Mesendoderm (in vitro differentiated cells): Measurements from ENCODE around the gene HSD17B8.

Experiments used
- DNase-seq: peaks from one replicate; pipeline ENCODE4 v3.0.0; 2013
- H2AK5ac ChIP-seq: 2 replicates; pipeline ENCODE4 v1.6.1; 2013; ENCODE audit warnings: low read length, inconsistent platforms
- H2BK120ac ChIP-seq: 2 replicates; pipeline ENCODE4 v1.6.1; 2013; ENCODE audit warnings: low read depth, mild to moderate bottlenecking, low read length, moderate library complexity, mixed read lengths
- H2BK15ac ChIP-seq: replicated peaks from 2 replicates; pipeline ENCODE4 v1.6.1; 2013; ENCODE audit warnings: low read depth, mild to moderate bottlenecking, moderate library complexity
- H2BK5ac ChIP-seq: 2 replicates; pipeline ENCODE4 v1.6.1; 2013; ENCODE audit warnings: low read length, inconsistent platforms
- H3K18ac ChIP-seq: 2 replicates; pipeline ENCODE4 v1.6.1; 2013; ENCODE audit warnings: mild to moderate bottlenecking, low read length, mixed read lengths
- H3K23ac ChIP-seq: one replicate; pipeline ENCODE4 v1.6.1; 2013; ENCODE audit warnings: low read length
- H3K27ac ChIP-seq: 2 replicates; pipeline ENCODE4 v1.5.1; 2013; ENCODE audit warnings: low read depth, mild to moderate bottlenecking, inconsistent platforms, low read length, moderate library complexity
- H3K27me3 ChIP-seq: 2 replicates; pipeline ENCODE4 v1.6.1; 2013; ENCODE audit warnings: low read length, control low read depth, mild to moderate bottlenecking, inconsistent platforms; ENCODE audit not compliant: insufficient read depth, poor library complexity
- H3K36me3 ChIP-seq: 2 replicates; pipeline ENCODE4 v1.6.1; 2013; ENCODE audit warnings: low read length, inconsistent platforms; ENCODE audit not compliant: control insufficient read depth, insufficient read depth
- H3K4ac ChIP-seq: one replicate; pipeline ENCODE4 v1.6.1; 2013; ENCODE audit warnings: low read depth, mild to moderate bottlenecking, low read length, moderate library complexity
- H3K4me1 ChIP-seq: 2 replicates; pipeline ENCODE4 v1.6.1; 2013; ENCODE audit warnings: low read depth, low read length, inconsistent platforms; ENCODE audit not compliant: control insufficient read depth
- H3K4me2 ChIP-seq: 2 replicates; pipeline ENCODE4 v1.6.1; 2013; ENCODE audit warnings: low read length
- H3K4me3 ChIP-seq: 2 replicates; pipeline ENCODE4 v1.5.1; 2013; ENCODE audit warnings: mild to moderate bottlenecking, low read length
- H3K56ac ChIP-seq: one replicate; pipeline ENCODE4 v1.6.1; 2013; ENCODE audit warnings: low read length
- H3K79me1 ChIP-seq: 2 replicates; pipeline ENCODE4 v1.6.1; 2013; ENCODE audit warnings: low read length, inconsistent platforms
- H3K79me2 ChIP-seq: 2 replicates; pipeline ENCODE4 v1.6.1; 2013; ENCODE audit warnings: mild to moderate bottlenecking, low read length; ENCODE audit not compliant: control insufficient read depth, insufficient read depth
- H3K9ac ChIP-seq: 2 replicates; pipeline ENCODE4 v1.6.1; 2013; ENCODE audit warnings: low read length, inconsistent platforms
- H4K5ac ChIP-seq: one replicate; pipeline ENCODE4 v1.6.1; 2013; ENCODE audit warnings: low read length
- H4K8ac ChIP-seq: one replicate; pipeline ENCODE4 v1.6.1; 2013; ENCODE audit warnings: low read depth, mild to moderate bottlenecking, control low read depth, low read length, moderate library complexity
- WGBS: extraction: QIAGEN DNeasy Blood & Tissue Kit; methylation state at CpG from one replicate; pipeline ENCODE4 v1.1.7; 2013; ENCODE audit warnings: low lambda C conversion rate, missing lambda C conversion rate; ENCODE audit not compliant: insufficient coverage; ENCODE audit errors: extremely low coverage; 5-methylcytosine and 5-hydroxymethylcytosine counted together

Gene HSD17B8

DNA sequence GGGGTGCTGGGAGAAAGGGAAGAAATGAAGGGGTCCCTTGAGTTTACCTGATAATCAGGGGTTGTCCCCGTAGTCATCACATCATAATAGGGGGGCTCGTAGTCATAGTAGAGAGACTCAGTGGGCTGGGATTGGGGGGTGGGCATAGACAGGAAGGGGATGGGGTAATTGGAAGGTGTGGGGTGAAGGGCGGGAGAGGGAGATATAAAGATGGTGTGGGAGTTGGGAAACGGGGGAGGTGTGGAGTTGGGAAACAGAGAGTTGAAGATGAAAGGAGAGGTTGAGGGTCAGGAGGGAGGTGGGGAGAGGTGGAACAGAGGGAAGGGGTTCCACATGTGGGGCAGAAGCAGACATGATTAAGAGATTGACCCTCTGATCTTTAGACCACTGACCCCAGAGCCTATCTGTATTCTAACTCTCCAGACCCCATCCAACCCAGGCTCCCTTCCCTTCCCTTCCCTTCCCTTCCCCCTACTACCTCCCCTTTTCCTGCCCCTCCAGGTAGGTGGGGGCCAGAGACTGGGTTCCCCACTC lies 18.7 kb upstream of the HSD17B8 start:
- H2BK120ac ChIP-seq: no peak overlapping the region
- H3K79me2 ChIP-seq: no peaks in the 10 kb centered on the region
- H3K18ac ChIP-seq: no peak overlapping the region
- H4K5ac ChIP-seq: no peak overlapping the region
- H3K56ac ChIP-seq: no peak overlapping the region
- no peak overlapping the region for H2BK5ac ChIP-seq
- no peaks in the 10 kb centered on the region for H3K36me3 ChIP-seq
- H3K4me3 ChIP-seq: no peak overlapping the region
- no peak overlapping the region for H2AK5ac ChIP-seq
- H3K79me1 ChIP-seq: no peaks in the 10 kb centered on the region
- no peak overlapping the region for H4K8ac ChIP-seq
- H3K4me2 ChIP-seq: no peak overlapping the region
- WGBS: 100% methylated on average over 1 of the region's 4 CpGs
- H3K23ac ChIP-seq: no peak overlapping the region
- no peak overlapping the region for H3K9ac ChIP-seq
- DNase-seq: no peak
- no peak overlapping the region for H3K27ac ChIP-seq
- H3K4ac ChIP-seq: no peak overlapping the region
- H2BK15ac ChIP-seq: no peak overlapping the region
- H3K4me1 ChIP-seq: no peaks in the 10 kb centered on the region
- no peaks in the 10 kb centered on the region for H3K27me3 ChIP-seq

DNA sequence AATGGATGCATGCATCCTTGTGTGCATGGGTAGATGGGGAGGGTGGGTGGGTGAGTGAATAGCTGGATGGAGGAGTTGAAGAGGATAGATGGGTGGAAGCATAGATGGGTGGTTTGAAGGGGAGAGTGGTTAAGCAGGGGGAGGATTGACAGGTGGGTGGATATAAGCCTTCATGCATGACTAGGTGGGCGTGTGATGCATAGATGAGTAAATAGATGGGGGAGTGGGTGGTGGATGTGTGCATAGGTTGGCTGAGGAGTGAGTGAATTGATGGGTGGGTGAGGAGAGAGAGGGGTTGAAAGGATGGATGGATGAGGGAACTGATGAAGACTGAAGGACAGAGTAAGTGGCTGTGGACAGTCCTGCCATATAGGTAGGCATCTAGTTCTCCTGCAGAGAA lies 16.6 kb upstream of the HSD17B8 start:
- Histone ChIP-seq H3K4me2 (no peak overlapping the region), H3K79me1 (no peaks in the 10 kb centered on the region), H2BK5ac (no peak overlapping the region), H3K4me3 (no peak overlapping the region), H3K23ac (no peak overlapping the region), H4K5ac (no peak overlapping the region), H2AK5ac (no peak overlapping the region), H3K18ac (no peak overlapping the region), H3K79me2 (no peaks in the 10 kb centered on the region), H3K27me3 (no peaks in the 10 kb centered on the region), H2BK120ac (no peak overlapping the region), H2BK15ac (no peak overlapping the region), H4K8ac (no peak overlapping the region), H3K4ac (no peak overlapping the region), H3K36me3 (no peaks in the 10 kb centered on the region), H3K9ac (no peak overlapping the region), H3K56ac (no peak overlapping the region), H3K4me1 (peaks cover 3% of the 10 kb centered on the region), H3K27ac (no peak overlapping the region)
- no peak for DNase-seq
- whole genome bisulfite sequencing: no CpG with 5 or more reads among the region's 1 CpG

DNA sequence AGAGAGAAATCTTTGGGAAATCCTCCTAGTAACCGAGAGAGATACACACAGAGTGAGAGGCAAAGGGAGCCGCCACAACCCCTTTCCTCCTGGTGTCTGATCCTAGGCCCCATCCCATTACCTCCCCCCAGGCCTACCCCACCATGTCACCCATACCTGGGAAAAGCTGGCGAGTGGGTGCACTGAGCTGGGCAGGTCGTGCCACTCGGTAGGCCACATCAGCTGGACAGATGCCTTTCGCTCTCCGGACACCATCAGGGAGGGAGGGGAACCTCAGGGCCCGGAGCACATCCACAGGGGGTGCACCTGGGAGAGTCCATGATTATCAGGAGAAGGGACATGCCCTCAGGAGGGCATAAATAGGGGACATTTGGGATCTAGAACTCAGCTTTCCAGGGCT lies 15.3 kb upstream of the HSD17B8 start:
- Histone ChIP-seq H3K4me2 (no peak overlapping the region), H2AK5ac (no peak overlapping the region), H3K23ac (no peak overlapping the region), H2BK120ac (no peak overlapping the region), H3K79me2 (no peaks in the 10 kb centered on the region), H3K27ac (no peak overlapping the region), H3K4ac (no peak overlapping the region), H3K18ac (no peak overlapping the region), H3K4me3 (no peak overlapping the region), H3K4me1 (peaks cover 3% of the 10 kb centered on the region), H3K56ac (no peak overlapping the region), H4K5ac (no peak overlapping the region), H2BK5ac (no peak overlapping the region), H2BK15ac (no peak overlapping the region), H3K9ac (no peak overlapping the region), H3K36me3 (no peaks in the 10 kb centered on the region), H3K27me3 (no peaks in the 10 kb centered on the region), H4K8ac (no peak overlapping the region), H3K79me1 (no peaks in the 10 kb centered on the region)
- no CpG with 5 or more reads among the region's 8 CpGs for WGBS
- no peak for DNase-seq

DNA sequence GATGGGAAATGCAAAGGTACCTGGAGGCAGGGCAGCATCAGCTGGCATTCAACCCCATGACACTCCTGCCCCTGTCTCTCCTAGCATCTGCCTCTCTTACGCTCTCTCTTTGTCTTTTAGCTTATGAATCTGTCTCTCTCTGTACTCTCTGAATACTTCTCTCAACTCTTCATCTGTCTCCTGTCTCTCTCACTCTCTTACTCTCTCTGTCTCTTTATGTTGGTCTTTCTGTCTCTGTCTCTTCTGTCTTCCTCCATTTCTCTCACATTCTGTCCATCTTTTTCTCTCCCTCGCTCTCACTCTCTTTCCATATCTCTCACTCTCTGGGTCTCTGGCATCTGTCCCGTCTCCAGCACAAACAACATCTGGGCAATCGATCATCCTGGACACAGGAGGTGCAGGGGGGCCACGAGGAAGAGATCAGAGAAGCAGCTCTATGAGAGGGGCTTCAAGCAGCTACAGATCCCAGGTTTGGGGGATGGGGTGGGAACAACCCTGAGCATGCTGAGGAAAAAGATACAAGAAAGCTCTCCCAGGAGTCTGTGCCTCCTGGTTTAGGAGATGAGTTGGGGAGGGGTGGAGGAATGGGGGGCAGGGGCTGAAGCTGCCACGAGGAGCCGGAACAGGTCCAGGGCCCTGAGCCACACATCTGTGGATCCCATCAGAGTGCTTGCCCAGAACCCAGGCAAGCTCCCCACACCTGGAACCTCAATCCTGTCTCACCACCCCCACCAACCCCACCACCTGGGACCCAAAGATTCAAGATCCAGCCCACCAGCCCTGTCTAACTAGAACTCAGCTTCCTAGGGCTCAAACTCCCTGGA lies 14.6 kb upstream of the HSD17B8 start:
- Histone ChIP-seq H2BK15ac (no peak overlapping the region), H3K4me1 (peaks cover 3% of the 10 kb centered on the region), H3K9ac (no peak overlapping the region), H2AK5ac (no peak overlapping the region), H4K8ac (no peak overlapping the region), H3K27ac (no peak overlapping the region), H3K18ac (no peak overlapping the region), H2BK5ac (no peak overlapping the region), H3K79me2 (no peaks in the 10 kb centered on the region), H3K4ac (no peak overlapping the region), H3K36me3 (no peaks in the 10 kb centered on the region), H3K4me3 (no peak overlapping the region), H3K56ac (no peak overlapping the region), H3K79me1 (no peaks in the 10 kb centered on the region), H4K5ac (no peak overlapping the region), H3K4me2 (no peak overlapping the region), H2BK120ac (no peak overlapping the region), H3K23ac (no peak overlapping the region), H3K27me3 (no peaks in the 10 kb centered on the region)
- no CpG with 5 or more reads among the region's 7 CpGs for WGBS
- no peak for DNase-seq

DNA sequence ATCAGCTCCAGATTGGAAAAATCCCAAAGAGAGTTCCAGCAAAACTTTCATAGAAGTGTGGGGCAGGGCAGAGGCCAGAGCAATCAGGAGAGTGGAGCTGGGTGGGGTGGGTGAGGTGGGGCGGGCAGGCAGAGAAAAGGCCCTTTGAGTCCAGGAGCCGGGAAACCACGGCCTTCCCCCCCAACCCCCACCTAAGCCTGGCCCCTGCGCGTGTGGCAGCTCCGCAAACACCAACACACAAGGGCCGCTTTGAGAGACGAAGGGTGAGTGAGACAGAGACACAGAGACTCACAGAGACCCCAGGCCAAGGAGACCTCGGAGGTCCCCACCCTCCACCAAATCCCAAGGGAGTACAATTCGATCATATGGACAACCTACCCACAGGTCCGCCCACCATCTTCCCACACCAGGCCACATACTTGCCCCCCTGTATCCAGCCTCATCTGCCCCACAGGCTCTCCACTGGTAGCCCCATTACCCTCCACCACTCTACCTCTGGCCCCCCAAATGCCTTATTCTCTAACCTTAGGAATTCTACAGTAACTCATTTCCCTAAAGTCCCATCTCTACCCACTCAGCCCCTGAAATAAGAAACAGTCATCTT lies 13.8 kb upstream of the HSD17B8 start:
- no peak overlapping the region for H4K8ac ChIP-seq
- no peak overlapping the region for H2BK15ac ChIP-seq
- H3K4me1 ChIP-seq: peaks cover 3% of the 10 kb centered on the region
- H3K23ac ChIP-seq: no peak overlapping the region
- H3K36me3 ChIP-seq: peaks cover 2% of the 10 kb centered on the region
- H2BK5ac ChIP-seq: no peak overlapping the region
- H4K5ac ChIP-seq: no peak overlapping the region
- no peak for DNase-seq
- no peak overlapping the region for H3K18ac ChIP-seq
- H3K27me3 ChIP-seq: no peaks in the 10 kb centered on the region
- no peak overlapping the region for H3K4ac ChIP-seq
- WGBS: no CpG with 5 or more reads among the region's 11 CpGs
- no peak overlapping the region for H2BK120ac ChIP-seq
- no peak overlapping the region for H3K27ac ChIP-seq
- no peak overlapping the region for H3K9ac ChIP-seq
- H3K4me2 ChIP-seq: no peak overlapping the region
- no peak overlapping the region for H2AK5ac ChIP-seq
- no peaks in the 10 kb centered on the region for H3K79me1 ChIP-seq
- H3K4me3 ChIP-seq: no peak overlapping the region
- H3K79me2 ChIP-seq: no peaks in the 10 kb centered on the region
- no peak overlapping the region for H3K56ac ChIP-seq
